Brain microvascular endothelial cell (primary cell): ENCODE results near the gene FADS2.

ENCODE experiments used
- DNase-seq: peaks from one replicate; pipeline ENCODE4 v3.0.0-alpha.2; 2020
- H3K27ac ChIP-seq: fragments of 250-450 bp; sonication (Bioruptor Pico); 2 replicates; pipeline ENCODE4 v1.5.1; 2020; ENCODE audit warnings: mild to moderate bottlenecking, moderate library complexity
- H3K27me3 ChIP-seq: fragments of 250-450 bp; sonication (Bioruptor Pico); replicated peaks from 2 replicates; pipeline ENCODE4 v1.5.1; 2020; ENCODE audit warnings: mild to moderate bottlenecking
- H3K36me3 ChIP-seq: fragments of 250-450 bp; sonication (Bioruptor Pico); replicated peaks from 2 replicates; pipeline ENCODE4 v1.5.1; 2020; ENCODE audit warnings: mild to moderate bottlenecking
- H3K4me3 ChIP-seq: 2 replicates; pipeline ENCODE4 v1.5.1; 2011; ENCODE audit warnings: low read depth, mild to moderate bottlenecking, control low read depth, low read length, moderate library complexity
- in situ Hi-C: cut with HindIII; loops from 2 replicates; pipeline ENCODE4 v1.10.0; 2017; ENCODE audit warnings: low sequenced_read_pairs, low pct_ligation_motif_present
- TF ChIP-seq, protein P1 (sequence below): IDR thresholded peaks from 2 replicates; pipeline ENCODE4 v1.5.1; 2011; ENCODE audit warnings: low read depth, mild to moderate bottlenecking, moderate library complexity, low read length, control low read depth, inconsistent platforms; ENCODE audit errors: missing control alignments

Gene FADS2

GRCh38 chr11:61868571-61869428 lies 40.7 kb downstream of the FADS2 start:
- H3K27me3 ChIP-seq = no peaks in the 10 kb centered on the region
- DNase-seq = no peak
- TF ChIP-seq, protein P1, sequence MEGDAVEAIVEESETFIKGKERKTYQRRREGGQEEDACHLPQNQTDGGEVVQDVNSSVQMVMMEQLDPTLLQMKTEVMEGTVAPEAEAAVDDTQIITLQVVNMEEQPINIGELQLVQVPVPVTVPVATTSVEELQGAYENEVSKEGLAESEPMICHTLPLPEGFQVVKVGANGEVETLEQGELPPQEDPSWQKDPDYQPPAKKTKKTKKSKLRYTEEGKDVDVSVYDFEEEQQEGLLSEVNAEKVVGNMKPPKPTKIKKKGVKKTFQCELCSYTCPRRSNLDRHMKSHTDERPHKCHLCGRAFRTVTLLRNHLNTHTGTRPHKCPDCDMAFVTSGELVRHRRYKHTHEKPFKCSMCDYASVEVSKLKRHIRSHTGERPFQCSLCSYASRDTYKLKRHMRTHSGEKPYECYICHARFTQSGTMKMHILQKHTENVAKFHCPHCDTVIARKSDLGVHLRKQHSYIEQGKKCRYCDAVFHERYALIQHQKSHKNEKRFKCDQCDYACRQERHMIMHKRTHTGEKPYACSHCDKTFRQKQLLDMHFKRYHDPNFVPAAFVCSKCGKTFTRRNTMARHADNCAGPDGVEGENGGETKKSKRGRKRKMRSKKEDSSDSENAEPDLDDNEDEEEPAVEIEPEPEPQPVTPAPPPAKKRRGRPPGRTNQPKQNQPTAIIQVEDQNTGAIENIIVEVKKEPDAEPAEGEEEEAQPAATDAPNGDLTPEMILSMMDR = no peak
- in situ Hi-C loops = no loop called here
- H3K27ac ChIP-seq = no peak overlapping the region
- no peak overlapping the region for H3K4me3 ChIP-seq
- H3K36me3 ChIP-seq = peaks cover 21% of the 10 kb centered on the region

DNA sequence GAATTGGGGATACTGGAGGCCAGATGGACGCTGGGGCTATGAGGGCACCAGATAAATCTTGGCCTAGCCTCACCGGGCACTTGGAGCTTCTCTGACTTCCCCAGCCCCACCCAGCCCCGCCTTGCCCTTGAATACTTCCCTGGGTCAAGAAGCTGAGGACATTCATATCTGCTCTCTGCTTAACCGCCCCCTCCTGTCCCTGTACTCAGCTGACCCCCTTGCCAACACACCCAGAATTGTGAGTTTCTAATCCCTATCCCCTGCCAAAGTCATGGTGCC lies 41.3 kb downstream of the FADS2 start:
- Histone ChIP-seq H3K4me3 (no peak overlapping the region), H3K27me3 (no peaks in the 10 kb centered on the region), H3K27ac (no peak overlapping the region), H3K36me3 (peaks cover 20% of the 10 kb centered on the region)
- in situ Hi-C loops = no loop called here
- DNase-seq = no peak
- TF ChIP-seq, protein P1 = no peak

- DNase-seq = no peak
- Histone ChIP-seq H3K4me3 (no peak overlapping the region), H3K36me3 (peaks cover 15% of the 10 kb centered on the region), H3K27me3 (no peaks in the 10 kb centered on the region), H3K27ac (no peak overlapping the region)
- in situ Hi-C loops = no loop called here
- TF ChIP-seq, protein P1 = no peak
Measured at GRCh38 chr11:61869708-61870451, 41.8 kb downstream of the FADS2 start.

GRCh38 chr11:61870541-61871031 lies 42.5 kb downstream of the FADS2 start:
- TF ChIP-seq, protein P1 = no peak
- in situ Hi-C loops = no loop called here
- DNase-seq = no peak
- no peaks in the 10 kb centered on the region for H3K27me3 ChIP-seq
- H3K36me3 ChIP-seq = peaks cover 8% of the 10 kb centered on the region
- peak overlapping the region; percentile 17 for H3K4me3 ChIP-seq
- H3K27ac ChIP-seq = no peak overlapping the region

DNA sequence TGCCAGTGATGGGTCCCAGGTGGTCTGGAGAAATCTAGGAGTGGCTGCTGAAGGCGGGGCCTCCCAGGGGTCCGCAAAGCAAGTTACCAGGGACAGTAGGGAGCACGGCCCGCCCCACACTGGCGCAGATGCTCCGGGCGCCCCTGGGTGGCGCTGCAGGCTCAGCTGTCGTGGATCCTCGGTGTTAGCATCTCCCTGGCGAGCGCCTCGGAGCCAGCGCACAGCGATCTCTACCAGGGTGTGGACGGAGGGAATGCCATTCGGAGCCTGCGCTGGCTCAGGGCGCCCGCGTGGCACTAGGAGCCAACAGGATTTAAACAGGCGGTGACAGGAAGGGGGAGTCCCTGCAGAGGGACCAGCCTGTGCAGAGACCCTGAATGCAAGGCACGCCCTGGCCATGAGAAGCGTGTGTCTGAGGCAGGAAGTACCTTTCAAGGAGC lies 43.1 kb downstream of the FADS2 start:
- Histone ChIP-seq H3K36me3 (peaks cover 4% of the 10 kb centered on the region), H3K4me3 (peak overlapping the region; percentile 31), H3K27me3 (no peaks in the 10 kb centered on the region), H3K27ac (no peak overlapping the region)
- TF ChIP-seq, protein P1 = peak; percentile 98
- in situ Hi-C loops = no loop called here
- peak; percentile 73 for DNase-seq
